DMS 273 treated with DMSO at 0.1 percent for 48 hours (cell line): ENCODE measurements around the gene DNASE1.

Experiments used
- DNase-seq: peaks from one replicate; lab custom pipeline; 2025; lab: John Stamatoyannopoulos, UW

The DNASE1 gene

DNA sequence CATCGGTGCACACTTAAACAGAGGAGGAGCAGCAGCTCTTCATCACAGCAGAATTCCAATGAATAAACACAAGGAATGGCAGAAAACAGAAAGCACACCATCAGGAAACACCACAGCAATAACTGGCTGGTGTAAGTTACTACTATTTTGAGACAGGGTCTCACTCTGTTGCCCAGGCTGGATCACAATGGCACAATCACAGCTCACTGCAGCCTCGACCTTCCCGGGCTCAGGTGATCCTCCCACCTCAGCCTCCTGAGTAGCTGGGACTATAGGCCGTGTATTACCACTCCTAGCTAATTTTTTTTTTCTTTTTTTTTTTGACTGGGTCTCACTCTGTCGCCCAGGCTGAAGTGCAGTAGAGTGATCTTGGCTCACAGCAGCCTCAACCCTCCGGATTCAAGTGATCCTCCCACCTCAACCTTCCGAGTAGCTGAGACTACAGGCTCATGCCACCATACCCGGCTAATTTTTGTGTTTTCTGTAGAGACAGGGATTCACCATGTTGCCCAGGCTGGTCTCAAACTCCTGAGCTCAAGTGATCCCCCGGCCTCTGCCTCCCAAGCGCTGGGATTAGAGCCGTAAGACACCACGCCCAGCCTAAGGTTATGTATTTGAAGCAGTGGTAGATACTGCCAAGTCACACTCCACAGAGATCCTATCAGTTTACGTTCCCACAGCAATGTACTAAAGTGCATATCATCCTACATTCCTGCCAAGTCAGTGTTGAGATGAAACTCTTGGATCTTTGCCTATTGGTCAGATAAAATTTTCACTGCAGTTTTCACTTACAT is 42.1 kb downstream of the DNASE1 start:
- DNase-seq, result no peak

DNA sequence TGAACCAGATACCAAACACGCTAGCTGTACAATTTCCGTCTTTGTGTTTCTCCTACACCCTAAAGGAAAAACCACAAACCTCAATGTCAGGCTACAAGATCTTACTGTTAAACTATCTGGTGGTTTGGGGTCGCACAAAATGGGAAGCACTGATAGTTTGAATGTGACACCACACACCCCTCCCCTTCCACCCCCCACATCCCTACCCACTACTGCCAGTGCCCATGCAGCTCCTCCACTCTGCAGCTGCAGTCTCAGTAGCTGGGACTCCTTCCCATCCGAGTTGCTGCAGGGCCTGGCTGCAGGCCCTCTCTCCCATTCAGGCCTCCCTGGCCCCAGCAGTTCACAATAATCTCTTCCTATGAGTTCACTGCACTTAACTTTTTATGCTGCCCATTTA is 44.5 kb downstream of the DNASE1 start:
- DNase-seq, result no peak

DNA sequence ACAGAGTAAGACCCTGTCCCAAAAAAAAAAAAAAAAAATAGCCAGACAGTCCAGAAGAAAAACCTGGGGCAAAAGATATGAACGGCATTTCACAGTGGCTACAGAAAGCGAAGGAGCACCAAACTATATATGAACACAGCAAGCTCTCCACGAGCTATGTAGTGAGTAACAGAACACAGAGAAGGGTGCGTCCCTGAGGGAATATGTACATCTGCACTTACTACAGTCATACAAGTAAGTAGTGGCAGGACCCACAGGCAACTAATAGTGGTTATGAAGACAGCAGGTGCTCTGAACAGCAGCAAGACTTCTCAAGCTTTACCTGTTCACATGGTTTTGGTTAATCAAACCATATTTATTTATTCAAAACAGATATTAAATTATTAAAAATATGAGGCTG is 47.0 kb downstream of the DNASE1 start:
- DNase-seq, result no peak

DNA sequence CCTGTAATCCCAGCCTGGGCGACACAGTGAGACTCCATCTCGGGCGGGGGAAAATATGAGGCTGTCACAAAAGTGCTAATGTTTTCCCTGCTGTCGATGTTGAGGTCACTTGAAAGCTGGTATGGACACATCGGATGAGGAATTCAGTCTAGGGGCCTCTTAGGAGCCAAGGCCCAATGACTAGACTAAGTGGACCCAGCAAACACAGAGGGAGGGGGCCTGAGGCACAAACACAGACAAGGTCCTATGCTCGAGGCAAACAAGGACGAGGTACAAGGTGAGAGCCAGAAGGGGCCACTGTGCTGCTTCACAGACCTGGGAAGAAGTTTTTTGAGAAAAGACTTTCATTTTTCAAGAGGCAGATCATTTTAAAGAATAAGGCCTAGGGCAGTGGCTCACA is 47.6 kb downstream of the DNASE1 start:
- no peak for DNase-seq

DNA sequence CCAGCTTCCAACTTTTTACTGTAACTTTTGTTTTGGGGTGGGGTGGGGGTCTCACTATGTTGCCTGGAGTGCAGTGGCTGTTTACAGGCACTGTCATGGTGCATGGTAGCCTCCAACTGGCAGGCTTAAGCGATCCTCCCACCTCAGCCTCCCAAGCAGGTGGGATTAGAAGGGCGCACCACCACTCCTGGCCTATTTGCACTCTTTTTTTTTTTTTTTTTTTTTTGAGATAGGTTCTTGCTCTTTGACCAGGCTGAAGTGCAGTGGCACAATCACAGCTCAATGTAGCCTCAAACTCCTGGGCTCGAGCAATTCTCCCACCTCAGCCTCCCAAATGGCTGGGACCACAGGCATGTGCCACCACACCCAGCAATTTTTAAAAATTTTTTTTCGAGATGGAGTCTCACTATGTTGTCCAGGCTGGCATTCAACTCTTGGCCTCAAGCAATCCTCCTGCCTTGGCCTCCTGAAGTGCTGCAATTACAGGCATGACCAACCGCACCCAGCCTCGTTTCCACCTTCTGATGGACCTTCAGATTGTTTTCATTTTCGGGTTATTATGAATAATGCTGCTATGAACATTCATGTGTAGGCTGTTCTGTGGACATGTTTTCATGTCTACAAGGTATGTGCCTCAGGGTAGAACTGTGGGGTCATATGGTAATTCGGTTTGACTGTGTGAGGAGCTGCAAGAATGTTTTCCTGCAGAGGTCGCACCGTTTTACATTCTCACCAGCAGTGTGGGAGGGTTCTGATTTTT is 51.9 kb downstream of the DNASE1 start:
- no peak for DNase-seq
